Mucosa of rectum (tissue), 2 donors: ENCODE data around the gene CEP128.

Experiments used
- H3K27ac ChIP-seq, 2 donors: one replicate each; pipeline ENCODE4 v1.7.0; 2013; ENCODE audit warnings: inconsistent platforms in 2 of 2, low read depth in 2 of 2, low read length in 2 of 2
- H3K27me3 ChIP-seq, 2 donors: one replicate each; pipeline ENCODE4 v1.7.0; 2013; ENCODE audit warnings: low read length in 2 of 2; ENCODE audit not compliant: control insufficient read depth in 2 of 2, insufficient read depth in 2 of 2
- H3K36me3 ChIP-seq, 2 donors: one replicate each; pipeline ENCODE4 v1.7.0; 2013; ENCODE audit warnings: low read length in 2 of 2; ENCODE audit not compliant: control insufficient read depth in 2 of 2, insufficient read depth in 2 of 2
- H3K4me1 ChIP-seq, 2 donors: one replicate each; pipeline ENCODE4 v1.7.0; 2013; ENCODE audit warnings: low read length in 2 of 2, mild to moderate bottlenecking in 1 of 2; ENCODE audit not compliant: control insufficient read depth in 2 of 2, insufficient read depth in 2 of 2
- H3K4me3 ChIP-seq, 2 donors: one replicate each; pipeline ENCODE4 v1.7.0; 2013; ENCODE audit warnings: low read length in 2 of 2
- H3K9ac ChIP-seq, 2 donors: one replicate each; pipeline ENCODE4 v1.7.0; 2013; ENCODE audit warnings: low read length in 2 of 2, low read depth in 1 of 2, mild to moderate bottlenecking in 1 of 2
- H3K9me3 ChIP-seq, 2 donors: one replicate each; pipeline ENCODE4 v1.7.0; 2013; ENCODE audit warnings: low read length in 2 of 2; ENCODE audit not compliant: control insufficient read depth in 2 of 2
- donor health status: healthy.
- donor health status: Normal muscosa, but diverticular disease.

The CEP128 gene

DNA sequence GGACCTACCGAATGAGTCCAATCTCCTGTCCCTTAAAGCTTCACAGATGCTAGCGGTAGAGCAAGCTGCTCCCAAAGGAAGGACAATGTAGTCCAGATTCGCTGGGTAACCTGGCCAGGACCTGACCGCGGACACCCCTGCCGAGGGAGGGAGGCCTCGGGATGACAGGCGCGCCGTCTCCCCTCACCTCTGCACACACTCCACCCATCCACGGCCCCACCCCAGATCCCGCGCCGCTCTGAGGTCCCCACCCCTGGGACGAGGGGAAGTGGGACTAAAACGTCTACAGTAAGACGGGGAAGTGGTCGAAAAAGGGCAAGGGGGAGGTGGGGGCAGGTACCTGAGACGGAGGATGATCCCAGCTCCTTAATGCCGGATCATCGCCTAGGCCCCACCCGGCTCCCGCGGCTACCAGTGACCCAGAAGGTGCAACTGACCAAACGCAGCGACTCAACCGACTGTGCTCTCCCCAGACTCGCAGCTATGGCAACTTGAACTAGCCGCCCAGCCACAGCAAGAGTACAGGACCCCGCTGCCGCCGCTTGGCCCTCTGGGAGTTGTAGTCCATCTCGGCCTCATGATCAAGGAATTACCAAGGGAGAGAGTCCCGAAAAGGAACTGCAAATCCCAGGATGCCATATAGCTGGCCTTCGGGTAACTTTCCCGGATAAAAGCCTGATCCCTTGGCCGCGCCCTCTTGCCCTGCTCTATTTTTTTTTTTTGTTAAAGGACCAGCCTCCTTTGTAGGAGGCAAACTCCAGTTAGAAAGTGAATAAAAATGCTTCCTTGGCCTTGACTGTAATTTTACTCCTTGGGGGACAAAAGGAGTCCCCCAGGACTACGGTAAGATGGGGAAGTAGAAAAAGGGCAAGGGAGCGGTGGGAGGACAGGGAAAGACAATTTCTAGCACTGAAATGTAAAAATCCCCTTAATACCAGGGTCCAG is at the start of gene CEP128:
TSS of gene CEP128 (minus strand) at position 498 of the 945 bp plus-strand sequence.
- Histone ChIP-seq H3K4me3 (peak within 1 kb of the TSS; percentile 87 to 91), H3K4me1 (peaks cover 8 to 9% of the 10 kb centered on the region in 2 donors), H3K27me3 (no peaks in the 10 kb centered on the region), H3K27ac (peak within 1 kb of the TSS in 1 of 2 donors; percentile 27), H3K9ac (peak within 1 kb of the TSS; percentile 35 to 66), H3K9me3 (no peaks in the 10 kb centered on the region), H3K36me3 (no peaks in the 10 kb centered on the region)

DNA sequence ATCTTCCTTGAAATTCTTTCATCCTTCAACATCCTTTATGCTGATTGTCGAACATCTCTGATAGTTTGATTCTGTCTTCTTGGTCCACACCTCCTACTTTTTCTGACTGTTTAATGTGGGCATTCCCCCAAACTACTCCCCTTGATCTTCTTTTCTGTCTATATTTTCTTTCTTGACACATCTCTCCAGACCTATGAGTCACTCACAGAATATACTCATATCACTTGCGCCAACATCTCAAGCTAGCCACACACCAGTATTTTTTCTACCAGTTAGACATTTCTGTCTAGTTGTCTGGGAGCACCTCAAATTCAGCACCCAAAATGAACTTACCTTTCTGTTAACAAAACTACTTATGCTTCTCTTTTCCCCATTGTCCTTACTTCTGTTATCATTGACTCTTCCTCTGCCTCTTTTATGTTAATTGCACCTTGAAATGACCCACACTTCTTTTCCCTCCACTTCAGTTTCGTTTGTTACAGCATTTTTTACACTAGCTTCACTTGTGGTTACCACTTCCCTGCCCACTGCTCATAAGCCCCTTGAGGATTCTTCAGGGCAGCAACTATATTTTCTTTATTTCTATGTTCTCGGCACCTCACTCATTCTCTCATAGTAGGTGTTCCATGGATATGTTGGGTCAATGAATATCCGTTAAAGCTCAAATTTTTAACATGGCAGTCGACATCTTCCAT is 47.3 kb upstream of the CEP128 start:
- Histone ChIP-seq H3K27me3 (no peaks in the 10 kb centered on the region), H3K4me3 (no peak overlapping the region), H3K4me1 (peaks cover 0 to 5% of the 10 kb centered on the region in 2 donors), H3K36me3 (no peaks in the 10 kb centered on the region), H3K9me3 (no peaks in the 10 kb centered on the region), H3K9ac (no peak overlapping the region), H3K27ac (no peak overlapping the region)

DNA sequence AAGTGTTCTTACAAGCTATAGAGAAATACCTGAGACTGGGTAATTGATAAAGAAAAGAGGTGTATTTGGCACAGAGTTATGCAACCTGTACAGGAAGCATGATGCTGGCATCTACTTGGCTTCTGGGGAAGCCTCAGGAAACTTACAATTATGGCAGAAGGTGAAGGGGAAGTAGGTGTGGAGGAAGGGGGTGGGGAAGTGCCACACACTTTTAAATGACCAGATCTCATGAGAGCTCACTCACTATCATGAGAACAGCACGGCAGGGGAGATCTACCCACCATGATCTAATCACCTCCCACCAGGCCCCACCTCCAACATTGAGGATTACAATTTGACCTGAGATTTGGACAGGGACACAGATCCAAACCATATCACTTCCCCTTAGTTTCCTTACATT is 46.7 kb upstream of the CEP128 start:
- Histone ChIP-seq H3K4me3 (no peak overlapping the region), H3K27ac (no peak overlapping the region), H3K36me3 (no peaks in the 10 kb centered on the region), H3K27me3 (no peaks in the 10 kb centered on the region), H3K4me1 (peaks cover 0 to 5% of the 10 kb centered on the region in 2 donors), H3K9ac (no peak overlapping the region), H3K9me3 (no peaks in the 10 kb centered on the region)

DNA sequence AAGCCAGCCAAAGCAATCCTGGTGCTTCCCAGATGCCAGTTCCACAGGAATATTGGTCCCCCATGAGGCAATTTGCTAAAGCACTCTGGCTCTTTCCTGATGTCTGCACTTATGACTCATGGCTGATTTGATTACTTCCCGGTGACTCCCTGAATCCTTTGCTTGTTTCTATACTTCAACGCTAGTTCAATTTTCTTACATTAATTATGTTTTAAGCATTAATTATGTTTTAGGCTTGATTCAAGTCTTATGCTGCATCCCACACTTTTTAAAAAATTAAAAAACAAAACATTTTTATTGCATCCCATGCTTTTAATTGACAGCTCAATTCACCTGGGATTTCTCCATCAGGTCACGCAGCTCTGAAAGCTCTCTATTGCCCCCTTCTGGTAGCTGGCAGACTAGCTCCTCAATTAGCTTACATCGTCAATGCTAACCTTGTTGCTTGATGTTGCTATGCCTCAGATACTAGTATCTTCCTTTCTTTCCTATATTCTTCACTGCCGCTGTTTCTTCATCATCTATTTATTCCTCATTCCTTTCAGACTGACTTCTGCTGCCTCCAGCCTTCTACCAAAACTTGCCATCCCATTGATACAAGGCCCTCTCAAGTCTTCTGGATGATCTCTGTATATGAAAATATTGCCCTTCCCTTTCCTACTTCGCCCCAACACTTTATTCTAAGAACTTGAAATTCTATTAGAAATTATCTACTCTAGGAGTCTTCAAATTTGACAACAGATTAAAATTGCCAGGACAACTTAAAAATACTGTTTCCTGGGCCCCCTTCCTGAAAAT is 45.9 kb upstream of the CEP128 start:
- no peaks in the 10 kb centered on the region for H3K36me3 ChIP-seq
- H3K9me3 ChIP-seq, result no peaks in the 10 kb centered on the region
- no peak overlapping the region for H3K4me3 ChIP-seq
- peaks cover 3 to 4% of the 10 kb centered on the region in 2 donors for H3K27me3 ChIP-seq
- H3K27ac ChIP-seq, result peak overlapping the region in 1 of 2 donors; percentile 21
- no peak overlapping the region for H3K9ac ChIP-seq
- peaks cover 0 to 5% of the 10 kb centered on the region in 2 donors for H3K4me1 ChIP-seq

DNA sequence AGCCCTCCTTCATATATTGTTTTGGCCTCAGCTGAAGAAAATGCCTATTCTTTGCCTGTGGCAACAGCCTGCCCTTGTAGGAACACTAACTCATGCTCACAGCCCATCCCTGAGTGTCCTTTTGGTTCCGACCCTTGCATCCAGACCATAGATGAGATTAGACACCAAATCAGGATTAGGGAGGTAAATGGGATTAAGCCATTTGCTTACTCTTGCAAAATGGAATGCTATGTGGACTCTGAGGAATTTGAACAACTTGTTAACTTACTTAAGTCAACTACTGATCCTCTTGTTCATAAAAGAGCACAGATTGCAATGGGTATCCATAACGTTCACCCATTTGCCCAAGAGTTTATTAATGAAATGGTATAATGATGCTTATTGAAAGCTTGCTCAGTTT is 41.2 kb upstream of the CEP128 start:
- peaks cover 0 to 10% of the 10 kb centered on the region in 2 donors for H3K4me1 ChIP-seq

DNA sequence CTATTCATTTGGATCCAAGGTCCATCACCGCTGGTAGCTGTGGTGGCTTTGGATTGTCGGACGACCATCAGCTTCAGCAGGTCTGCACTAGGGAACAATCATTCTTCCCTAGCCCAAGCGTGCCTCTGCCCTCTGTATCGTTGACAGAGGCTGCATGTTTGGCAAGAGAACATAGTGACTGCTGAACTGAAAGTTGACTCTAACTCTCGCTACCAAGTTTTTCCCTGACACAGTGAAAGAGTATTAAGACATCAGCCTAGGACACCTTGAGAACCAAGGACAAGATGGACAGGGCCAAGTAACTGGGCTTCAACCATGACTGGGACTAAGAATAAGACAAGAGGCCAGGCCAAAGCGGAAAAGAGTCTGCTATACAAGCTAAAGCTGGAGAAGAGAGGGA is 40.1 kb upstream of the CEP128 start:
- Histone ChIP-seq H3K9ac (no peak overlapping the region), H3K4me3 (no peak overlapping the region), H3K4me1 (peaks cover 0 to 8% of the 10 kb centered on the region in 2 donors), H3K27ac (no peak overlapping the region), H3K9me3 (no peaks in the 10 kb centered on the region), H3K27me3 (peaks cover 3 to 4% of the 10 kb centered on the region in 2 donors), H3K36me3 (no peaks in the 10 kb centered on the region)

More for the DNA sequence above, 41.2 kb upstream of the CEP128 start:
- Histone ChIP-seq H3K27ac (no peak overlapping the region), H3K9me3 (no peaks in the 10 kb centered on the region), H3K9ac (no peak overlapping the region), H3K4me3 (no peak overlapping the region), H3K27me3 (peaks cover 3 to 4% of the 10 kb centered on the region in 2 donors), H3K36me3 (no peaks in the 10 kb centered on the region)

DNA sequence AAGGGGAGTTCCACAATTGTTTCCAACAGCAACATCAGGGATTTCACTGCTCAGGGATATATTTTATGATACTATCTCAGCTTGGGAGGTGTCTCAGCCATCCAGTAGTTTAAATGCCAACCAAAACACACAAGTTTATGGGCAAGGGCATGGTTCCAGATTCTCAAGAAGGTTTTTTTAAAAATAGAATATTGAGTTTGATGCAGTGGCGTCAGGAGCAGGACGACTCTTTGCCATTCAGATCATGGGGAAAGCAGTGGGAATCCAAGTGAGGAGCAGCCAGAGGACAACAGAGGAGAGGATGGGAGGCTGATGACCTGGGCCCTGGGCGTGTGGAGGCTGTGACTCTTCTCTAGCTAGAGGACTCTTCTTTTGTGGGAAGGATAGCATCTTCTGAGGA is 39.6 kb upstream of the CEP128 start:
- peaks cover 3 to 4% of the 10 kb centered on the region in 2 donors for H3K27me3 ChIP-seq
- no peak overlapping the region for H3K4me3 ChIP-seq
- H3K9me3 ChIP-seq, result no peaks in the 10 kb centered on the region
- H3K27ac ChIP-seq, result no peak overlapping the region
- H3K9ac ChIP-seq, result no peak overlapping the region
- peaks cover 0 to 10% of the 10 kb centered on the region in 2 donors for H3K4me1 ChIP-seq
- no peaks in the 10 kb centered on the region for H3K36me3 ChIP-seq

DNA sequence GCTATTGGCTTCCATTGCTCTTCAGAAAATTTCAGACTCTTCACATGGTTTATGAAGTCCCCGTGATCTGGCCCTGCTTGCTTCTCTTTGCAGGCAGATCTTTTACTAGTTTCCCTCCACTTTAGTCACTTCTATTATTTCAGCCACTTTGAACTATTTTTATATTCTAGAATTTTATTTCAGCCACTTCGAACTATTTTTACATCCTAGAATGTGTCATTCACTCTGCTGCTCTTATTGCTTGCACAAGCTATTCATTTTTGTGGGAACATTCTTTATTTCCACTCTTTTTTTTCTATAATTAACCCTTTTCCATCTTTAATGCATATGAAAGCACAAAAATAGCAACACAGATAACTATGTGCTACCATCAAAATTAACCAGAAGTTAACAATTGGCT is 38.4 kb upstream of the CEP128 start:
- H3K9me3 ChIP-seq, result no peaks in the 10 kb centered on the region
- no peak overlapping the region for H3K4me3 ChIP-seq
- H3K9ac ChIP-seq, result no peak overlapping the region
- no peaks in the 10 kb centered on the region for H3K36me3 ChIP-seq
- no peak overlapping the region for H3K27ac ChIP-seq
- peaks cover 0 to 10% of the 10 kb centered on the region in 2 donors for H3K4me1 ChIP-seq
- peaks cover 3 to 4% of the 10 kb centered on the region in 2 donors for H3K27me3 ChIP-seq

DNA sequence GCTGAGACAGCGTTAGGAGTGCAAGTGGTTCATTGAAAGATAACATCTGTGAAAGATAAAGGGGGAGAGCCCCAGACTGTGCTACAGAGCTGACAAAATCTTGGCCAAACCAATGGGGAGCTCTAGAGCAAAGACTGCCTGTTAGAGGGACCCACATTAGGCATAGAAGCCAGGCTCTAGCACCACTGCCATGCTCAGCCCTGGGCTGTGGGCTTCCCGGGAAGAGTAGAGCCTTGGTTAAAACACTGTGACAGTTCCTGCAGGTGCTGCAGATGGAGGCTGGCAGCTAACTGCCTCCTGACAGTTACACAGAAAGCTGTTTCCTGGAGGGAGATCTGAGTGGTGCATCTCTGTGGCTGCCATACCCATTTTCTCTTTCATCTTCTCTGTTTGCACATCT is 36.9 kb upstream of the CEP128 start:
- no peak overlapping the region for H3K9ac ChIP-seq
- no peaks in the 10 kb centered on the region for H3K9me3 ChIP-seq
- H3K36me3 ChIP-seq, result no peaks in the 10 kb centered on the region
- peaks cover 0 to 10% of the 10 kb centered on the region in 2 donors for H3K4me1 ChIP-seq
- H3K27ac ChIP-seq, result no peak overlapping the region
- no peak overlapping the region for H3K4me3 ChIP-seq
- H3K27me3 ChIP-seq, result peaks cover 3 to 4% of the 10 kb centered on the region in 2 donors
